Kasumi-1 (cell line): ENCODE results near the gene SH3BP5.
A peak's percentile ranks its signal among the peaks of the same experiment; 100 is the strongest.

ENCODE experiments used
- DNase-seq, 2 experiments: peaks; one replicate each; lab custom pipeline; 2025; lab: John Stamatoyannopoulos, UW

SH3BP5 gene

DNA sequence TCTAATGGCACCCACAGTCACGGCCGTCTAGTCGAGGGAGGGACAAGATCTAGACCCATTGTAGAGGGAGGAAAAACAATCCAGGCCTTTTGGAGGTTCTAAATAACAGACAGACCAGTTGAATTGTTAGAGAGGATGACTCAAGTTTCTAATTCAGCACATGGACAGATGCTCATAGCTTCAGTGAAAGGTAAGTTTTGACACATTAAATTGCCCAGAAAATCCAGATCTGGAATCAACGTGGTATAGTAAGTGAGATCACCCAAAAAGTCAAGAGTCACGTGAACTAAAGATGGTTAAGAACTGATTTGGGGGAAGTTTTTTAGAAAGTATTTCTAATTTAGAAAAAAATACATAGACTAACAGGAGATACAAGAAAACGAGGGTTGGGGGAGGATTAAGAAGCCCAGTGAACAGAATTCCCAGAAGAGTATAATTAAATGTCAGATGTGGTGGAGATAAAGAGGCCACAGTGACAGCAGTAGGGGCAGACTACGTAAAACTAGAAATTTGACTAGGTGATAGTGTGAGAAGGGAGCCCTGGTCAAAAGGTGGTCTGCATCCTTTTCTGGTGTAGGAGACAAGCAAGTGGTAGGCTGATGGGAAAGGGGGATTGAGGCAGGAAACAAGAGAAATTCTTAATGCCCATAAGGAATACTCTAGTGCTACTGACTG, 79.2 kb downstream of the SH3BP5 start:
- no peak for DNase-seq

DNA sequence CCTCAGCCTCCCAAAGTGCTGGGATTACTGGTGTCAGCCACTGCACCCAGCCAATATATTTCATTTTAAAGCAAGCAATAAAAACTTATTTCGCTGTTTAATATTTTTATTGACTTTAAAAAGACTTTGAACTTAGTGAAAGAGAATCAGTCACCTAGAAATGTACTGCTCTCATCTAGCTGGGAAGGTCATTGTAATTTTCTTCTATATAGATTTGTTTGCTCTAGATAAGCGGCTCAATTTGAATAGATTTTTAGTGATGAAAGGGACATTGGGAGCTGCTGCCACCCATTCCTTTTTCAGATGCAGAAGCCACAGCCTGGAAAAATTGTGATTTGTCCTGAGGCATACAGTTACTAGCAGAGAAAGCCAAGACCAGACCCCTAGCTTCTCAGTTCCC, 86.2 kb downstream of the SH3BP5 start:
- DNase-seq: no peak

DNA sequence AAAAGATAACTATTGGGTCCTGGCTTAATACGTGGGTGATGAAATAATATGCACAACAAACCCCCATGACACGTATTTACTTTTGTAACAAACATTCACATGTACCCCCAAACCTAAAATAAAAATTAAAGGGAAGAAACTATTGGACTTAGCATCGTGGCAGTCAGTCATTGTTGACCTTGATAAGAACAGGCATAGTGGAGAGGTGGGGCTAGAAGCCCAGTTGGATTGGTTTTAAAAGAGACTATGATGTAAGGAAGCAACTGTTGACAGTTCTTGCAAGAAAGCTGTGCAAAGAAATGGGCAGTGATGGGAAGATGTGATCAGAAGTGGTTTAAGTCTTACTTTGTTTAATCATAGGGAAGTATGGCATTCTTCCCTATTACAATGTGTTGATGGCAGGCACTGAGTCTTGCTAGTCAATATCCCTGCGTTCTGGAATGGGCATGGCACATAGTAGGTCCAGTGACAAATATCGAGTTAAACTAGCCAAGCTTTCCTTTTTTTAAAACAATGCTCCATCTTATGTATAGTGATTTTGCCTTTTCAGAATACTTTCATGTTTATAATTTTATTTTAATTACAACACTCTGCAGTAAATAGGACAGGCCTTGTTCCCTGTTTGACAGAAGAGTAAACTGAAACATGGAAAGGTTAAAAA, 88.4 kb downstream of the SH3BP5 start:
- DNase-seq: no peak

DNA sequence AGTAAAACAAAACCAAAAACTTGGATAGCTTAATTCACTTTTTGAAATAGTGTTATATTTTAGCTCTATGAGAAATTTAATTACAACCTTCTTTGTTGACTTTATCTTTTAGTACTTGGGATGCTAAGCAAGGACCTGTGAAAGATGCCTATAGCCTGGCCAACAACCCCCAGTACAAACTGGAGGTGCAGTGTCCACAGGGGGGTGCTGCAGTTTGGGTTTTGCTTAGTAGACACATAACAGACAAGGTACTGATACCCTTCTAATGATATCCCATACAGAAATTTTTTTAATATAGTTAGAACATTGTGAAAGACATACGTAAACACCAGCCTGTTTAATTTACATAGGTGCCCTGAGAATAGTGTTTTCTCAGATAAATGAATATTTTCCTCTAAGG, 91.0 kb downstream of the SH3BP5 start:
- peak; percentile 9 to 16 for DNase-seq

DNA sequence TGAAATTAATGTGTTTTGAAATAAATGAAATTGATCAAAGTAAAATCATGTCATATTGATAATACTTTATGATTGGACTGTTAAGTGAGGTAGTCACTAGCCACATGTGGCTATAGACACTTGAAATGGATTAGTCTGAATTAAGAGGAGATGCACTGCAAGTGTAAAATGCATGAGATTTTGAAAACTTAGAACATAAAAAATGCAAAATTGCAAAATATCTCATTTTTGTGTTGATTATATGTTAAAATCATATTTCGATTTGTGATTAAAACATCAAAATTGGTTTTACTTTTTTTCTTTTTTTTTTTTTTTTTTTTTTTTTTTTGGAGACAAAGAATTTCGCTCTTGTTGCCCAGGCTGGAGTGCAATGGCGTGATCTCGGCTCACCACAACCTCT, 103.1 kb downstream of the SH3BP5 start:
- no peak for DNase-seq

DNA sequence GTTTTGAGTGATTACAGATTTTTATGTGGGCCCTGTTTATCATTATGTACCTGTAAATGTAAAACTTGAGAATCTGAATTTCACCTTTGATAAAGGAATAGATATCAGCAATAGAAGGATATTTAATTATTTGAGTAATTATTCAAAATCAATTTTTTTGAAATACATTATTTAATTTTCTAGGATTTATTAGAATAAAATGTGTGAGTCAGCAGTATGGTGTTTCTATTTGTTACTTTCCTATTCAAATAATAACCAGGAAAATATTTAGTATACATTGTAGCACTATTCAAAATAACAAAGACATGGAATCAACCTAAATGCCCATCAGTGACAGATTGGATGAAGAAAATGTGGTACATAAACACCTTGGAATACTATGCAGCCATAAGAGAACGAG, 104.2 kb downstream of the SH3BP5 start:
- DNase-seq: no peak

DNA sequence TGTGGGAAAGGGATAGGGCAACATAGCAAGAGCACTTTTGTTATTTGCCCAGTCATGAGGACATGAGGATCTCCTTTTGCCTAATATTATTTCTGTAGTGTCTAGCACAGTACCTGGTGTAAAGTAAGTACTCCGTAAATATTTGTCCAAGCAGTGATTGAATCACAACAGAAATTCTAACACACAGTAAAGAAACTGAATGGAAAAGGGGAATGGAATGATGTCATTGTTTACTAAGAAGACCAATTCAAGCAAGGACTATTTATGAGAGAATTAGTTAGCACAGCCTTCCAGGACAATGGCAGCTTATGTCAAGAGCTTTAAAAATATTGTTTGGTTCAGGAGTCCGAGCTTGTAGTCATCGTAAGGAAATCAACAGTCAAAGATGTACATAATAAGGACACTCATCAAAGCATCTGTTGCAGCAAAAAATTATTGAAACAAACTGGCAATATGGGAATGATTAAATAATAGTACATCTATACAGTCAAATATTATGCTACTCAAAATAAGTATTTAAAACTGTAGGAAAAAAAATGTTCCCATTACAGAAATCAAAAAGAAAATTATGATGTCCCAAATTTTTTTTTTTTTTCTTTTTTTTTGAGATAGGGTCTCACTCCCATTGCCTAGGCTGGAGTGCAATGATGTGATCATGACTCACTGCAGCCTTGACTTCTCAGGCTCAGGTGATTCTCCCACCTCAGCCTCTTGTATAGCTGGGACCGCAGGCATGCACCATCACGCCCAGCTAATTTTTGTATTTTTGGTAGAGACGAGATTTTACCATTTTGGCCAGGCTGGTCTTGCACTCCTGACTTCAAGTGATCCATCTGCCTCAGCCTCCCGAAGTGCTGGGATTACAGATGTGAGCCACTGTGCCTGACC, 108.5 kb downstream of the SH3BP5 start:
- no peak for DNase-seq

DNA sequence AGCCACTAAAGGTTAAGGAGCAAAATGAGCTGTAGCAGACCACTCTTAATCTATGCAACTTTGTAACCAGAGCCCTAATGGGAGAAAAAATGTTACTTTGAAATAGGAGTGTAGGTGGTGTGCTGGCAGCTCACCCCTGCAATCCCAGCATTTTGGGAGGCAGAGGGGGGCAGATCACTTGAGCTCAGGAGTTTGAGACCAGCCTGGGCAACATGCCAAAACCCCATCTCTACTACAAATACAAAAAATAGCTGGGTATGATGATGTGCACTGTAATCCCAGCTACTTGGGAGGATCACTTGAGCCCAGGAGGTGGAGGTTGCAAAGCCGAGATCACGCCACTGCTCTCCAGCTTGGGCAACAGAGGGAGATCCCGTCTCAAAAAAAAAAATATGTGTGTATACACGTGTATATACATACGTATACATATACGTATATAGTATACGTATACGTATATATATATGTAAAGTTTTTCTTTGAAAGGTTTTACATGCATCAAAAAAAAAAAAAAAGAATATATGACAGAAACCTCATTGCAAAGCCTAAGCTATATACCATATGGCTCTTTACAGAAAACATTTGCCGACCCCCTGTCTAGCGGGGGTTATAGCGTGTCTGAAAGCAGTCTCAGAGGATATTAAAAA, 110.7 kb downstream of the SH3BP5 start:
- no peak for DNase-seq

DNA sequence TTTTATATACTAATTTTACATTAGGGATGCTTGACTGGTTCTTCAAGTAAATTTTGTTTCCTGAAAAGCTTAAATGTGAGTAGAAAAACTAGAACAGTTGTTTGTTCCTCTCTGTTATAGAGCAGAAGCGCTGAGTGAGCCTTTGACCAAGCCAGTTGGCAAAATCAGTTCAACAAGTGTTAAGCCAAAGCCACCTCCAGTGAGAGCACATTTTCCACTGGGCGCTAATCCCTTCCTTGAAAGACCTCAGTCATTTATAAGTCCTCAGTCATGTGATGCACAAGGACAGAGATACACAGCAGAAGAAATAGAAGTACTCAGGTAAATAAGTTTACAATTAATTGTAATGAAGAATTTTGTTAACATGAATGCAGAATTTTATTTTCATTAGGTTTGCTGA, 111.7 kb downstream of the SH3BP5 start:
- no peak for DNase-seq

DNA sequence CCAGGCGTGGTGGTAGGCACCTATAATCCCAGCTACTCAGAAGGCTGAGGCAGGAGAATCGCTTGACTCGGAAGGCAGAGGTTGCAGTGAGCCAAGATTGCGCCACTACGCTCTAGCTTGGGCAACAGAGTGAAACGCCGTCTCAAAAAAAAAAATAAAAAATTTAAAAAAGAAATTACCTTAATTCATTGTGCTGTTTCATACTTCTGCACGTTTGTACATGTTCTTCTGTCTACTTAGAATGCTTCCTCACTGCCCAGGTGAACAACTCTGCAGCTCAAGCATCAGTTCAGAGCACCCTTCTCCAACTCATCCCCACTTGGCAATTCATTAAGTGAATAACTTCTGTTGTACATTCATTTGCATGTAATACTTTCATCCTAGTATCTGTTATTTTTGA, 112.3 kb downstream of the SH3BP5 start:
- no peak for DNase-seq

DNA sequence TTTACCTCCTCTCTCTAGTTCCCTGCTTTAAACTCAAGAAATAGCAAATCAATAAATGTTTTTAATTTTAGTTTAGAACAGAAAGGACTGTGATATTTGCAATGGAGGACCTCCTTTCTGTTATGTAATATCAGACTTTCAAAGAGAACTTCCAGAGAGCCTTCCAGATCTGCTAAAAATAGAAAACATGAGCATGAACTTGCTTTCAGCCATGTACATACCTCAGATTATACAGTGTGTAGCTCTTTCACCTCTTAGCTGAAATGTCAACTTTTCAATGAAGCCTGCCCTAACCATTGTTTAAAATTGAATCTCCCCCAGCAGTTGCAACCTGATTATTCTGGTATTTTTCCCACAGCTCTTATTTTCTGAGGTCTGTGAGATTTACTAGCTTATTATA, 113.7 kb downstream of the SH3BP5 start:
- DNase-seq: no peak

DNA sequence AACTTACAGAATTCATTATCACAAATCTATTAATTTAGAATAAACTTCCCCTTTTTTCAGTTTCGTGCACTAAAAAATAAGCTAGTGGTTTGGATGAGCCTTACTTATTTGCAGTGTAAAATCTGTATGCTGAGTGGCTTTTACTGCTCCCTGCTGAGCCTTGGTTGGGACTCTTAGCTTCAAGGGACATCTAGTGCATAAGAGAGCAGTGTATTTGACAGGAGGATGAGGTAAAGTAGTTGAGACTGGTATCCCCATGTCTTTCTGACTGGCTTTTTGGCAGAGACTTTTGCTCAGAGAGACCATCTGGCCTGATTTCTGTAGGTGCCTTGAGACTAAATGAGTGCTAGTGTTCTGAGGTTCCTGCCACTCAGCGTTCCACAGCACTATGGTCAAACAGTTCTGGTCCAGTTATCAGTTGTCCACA, 114.5 kb downstream of the SH3BP5 start:
- no peak for DNase-seq

DNA sequence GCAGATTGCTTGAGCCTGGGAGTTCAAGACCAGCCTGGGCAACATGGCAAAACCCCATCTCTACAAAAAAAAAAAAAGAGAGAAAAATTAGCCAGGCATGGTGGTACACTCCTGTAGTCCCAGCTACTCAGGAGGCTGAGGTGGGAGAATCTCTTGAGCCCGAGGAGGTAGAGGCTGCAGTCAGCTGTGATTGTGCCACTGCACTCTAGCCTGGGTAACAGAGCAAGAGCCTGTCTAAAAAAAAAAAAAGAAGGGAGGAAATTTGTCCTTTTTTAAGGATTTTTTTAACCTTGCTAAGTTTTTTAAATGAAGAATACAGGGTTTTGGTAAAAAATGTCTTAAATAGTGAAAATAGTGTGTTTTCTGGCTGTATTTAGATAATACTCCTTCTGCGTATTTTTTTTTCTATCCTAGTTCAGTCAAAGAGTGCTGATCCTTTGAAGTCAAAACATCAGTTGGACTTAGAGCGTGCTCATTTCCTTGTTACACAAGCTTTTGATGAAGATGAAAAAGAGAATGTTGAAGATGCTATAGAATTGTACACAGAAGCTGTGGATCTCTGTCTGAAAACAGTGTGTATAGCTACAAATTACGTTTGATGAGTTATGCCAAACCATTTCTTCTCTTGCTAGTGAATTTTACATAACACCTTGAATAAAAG, 115.2 kb downstream of the SH3BP5 start:
- no peak for DNase-seq

DNA sequence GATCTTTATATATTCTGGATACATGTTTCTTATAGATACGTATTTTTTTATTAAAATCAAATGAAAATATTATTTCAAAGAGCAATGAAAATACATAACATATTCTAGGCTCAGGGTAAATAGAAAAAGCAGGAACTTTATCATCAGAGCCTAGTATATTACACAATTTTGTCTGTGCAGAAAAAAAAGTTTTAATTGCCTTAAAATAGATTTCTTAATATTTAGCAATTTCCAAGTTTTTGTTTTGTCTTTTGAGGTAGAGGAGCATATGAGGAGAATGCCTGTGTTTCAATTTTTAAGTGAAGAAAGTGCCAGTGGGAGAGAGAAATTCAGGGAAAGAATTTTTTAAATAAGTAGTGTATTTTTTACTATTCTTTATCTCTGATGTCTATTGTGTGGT, 115.9 kb downstream of the SH3BP5 start:
- no peak for DNase-seq

DNA sequence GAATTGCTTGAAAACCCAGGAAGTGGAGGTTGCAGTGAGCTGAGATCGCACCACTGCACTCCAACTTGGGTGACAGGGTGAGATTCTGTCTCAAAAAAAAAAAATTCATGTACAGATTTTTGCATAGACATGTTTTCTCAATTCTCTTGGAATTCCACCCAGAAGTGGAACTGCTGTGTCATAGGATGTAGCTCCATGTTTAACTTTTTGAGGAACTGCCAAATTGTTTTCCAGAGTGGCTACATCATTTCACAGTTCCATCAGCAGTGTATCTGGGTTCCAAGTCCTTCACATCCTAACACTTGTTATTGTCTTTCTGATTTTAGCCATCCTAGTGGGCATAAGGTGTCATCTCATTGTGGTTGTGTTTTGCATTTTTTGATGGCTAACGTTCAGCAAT, 116.4 kb downstream of the SH3BP5 start:
- peak in 1 of 2 experiments; percentile 3 for DNase-seq

DNA sequence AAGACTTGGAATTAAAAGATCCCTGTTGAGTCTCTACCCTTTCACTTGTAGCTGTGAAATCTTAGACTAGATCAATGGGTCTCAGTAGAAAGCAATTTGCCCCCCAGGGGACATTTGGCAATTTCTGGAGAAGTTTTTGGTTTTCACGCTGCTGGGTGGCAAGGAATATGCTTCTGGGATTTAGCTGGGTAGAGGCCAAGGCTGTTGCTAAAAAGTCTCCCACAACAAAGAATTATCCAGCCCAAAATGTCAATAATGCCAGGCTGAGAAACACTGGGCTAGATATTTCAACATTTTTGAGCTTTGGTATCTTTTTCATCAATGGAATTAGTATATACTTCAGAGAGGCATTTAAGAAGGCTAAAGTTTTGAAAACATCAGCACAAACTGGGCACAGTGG, 117.6 kb downstream of the SH3BP5 start:
- no peak for DNase-seq

DNA sequence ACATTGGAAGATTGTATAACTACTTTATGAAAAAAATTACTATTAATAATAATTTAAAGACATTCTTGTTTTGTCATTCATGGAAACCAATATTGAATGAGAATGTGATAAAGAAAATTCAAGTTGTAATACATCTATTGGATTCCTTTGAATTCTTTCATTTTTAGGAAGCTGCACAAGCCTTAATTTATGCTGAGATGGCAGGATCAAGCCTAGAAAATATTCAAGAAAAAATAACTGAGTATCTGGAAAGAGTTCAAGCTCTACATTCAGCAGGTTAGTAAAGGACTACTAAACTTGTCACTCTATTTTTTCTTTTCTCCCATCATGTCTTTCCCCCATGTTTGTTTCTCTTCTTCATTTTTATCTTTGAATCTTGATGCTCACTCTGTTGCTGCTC, 120.4 kb downstream of the SH3BP5 start:
- DNase-seq: no peak

DNA sequence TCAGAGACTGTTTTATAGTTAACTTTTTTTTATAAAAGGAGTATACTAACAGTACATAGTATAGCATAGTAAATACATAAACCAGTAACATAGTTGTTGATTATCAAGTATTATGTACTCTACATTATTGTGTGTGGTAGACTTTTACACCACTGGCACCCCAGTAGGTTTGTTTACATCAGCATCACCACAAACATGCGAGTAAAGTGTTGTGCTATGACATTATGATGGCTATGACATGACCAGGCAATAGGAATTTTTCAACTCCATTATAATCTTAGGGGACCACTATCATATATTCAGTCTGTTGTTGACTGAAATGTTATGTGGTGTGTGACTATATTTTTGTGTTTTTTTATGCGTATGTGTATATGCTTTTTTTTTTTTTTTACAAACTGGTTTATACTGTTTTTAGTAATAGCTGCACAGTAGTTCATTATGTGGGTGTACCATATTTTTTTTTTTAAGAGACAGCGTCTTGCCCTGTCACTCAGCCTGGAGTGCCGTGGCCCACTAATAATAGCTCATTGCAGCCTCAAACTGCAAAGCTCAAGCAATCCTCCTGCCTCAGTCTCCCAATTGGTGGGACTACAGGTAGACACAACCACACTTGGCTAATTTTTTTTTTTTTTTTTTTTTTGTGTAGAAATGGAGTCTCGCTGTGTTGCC, 124.4 kb downstream of the SH3BP5 start:
- no peak for DNase-seq

DNA sequence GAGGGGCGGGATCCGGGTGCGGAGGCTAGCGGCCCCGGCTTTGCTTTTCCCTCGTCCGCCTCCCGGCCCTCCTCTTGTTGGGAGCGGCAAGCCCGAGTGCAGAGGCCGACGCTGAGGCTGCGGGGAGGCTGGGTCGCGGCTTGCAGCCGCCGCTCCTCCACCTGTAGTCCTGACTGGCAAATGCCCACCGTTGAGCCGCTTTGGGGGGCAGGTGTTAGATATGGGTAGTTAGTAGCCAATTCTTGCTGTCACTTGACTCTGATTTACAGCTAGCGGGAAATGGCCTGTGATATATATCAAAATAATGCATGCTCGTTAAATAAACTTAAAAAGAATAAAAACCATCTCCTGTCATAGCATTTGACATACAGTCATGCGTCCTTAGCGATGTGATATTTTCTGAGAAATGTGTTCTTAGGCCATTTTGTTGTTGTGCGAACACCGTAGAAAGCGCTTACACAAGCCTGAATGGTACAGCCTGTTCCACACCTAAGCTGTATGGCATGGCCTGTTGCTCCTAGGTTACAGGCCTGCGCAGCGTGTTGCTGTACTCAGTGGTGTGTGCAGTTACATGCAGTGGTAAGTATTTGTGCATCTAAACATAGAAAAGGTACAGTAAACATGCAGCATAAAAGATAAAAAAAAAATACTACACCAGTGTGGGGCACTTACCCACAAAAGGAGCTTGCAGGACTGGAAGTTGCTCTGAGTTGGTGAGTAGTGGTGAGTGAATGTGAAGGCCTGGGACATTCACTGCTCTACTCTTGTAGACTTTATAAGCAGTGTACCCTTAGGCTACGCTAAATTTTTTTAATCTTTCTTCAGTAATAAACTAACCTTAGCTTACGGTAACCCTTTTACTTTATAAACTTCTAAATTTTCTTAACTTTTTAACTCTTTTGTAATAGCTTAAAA, 125.5 kb downstream of the SH3BP5 start:
- no peak for DNase-seq

DNA sequence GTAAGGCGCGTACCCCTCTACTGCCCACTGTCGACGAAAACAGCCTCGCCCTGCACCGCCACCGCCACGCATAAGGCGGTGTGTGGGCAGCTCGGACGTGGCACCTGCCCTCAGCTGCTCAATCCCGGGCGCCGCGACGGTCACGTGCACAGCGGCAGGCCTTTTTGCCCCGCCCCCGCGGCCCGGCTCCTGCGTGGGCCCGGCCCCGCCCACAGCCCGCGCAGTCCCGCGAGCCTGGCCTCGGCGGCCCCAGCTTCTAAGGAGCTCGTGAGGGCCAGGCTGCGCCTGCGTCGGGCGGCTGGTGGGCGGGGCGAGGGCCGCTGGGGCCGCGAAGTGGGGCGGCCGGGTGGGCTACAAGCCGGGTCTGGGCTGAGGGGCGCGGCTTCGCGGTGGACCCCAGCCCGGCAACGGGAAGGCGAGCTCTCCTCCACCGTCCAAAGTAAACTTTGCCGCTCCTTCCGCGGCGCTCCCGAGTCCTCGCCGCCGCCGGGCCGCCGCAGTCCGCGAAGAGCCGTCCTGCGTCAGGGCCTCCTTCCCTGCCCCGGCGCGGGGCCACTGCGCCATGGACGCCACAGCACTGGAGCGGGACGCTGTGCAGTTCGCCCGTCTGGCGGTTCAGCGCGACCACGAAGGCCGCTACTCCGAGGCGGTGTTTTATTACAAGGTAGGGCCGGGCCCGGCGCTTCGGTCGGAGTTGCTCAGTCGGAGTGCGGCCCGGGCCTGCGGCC, 126.3 kb downstream of the SH3BP5 start, which contains the start of gene CAPN7:
TSS of gene CAPN7 (plus strand) at position 313 of the 728 bp plus-strand sequence. CDS start at position 563, 250 bp downstream.
- no peak for DNase-seq
